ENCODE data around the gene CSRP1. TPM values are rescaled to one million over a fixed set of nuclear protein-coding genes. Genes with fewer than 3 reads are reported as not detected.

The CSRP1 gene
- total and polyA plus RNA-seq, 2 experiments from 2014 or later, result 5.8 to 29.9 TPM

GRCh38 chr1:201485184-201485774 lies 21.6 kb downstream of the CSRP1 start (continued):
- TF ChIP-seq ZNF114 (CRISPR knock-in tag; IDR thresholded peaks at IDR 0.05) (no peak), STAT1 (IDR thresholded peaks at IDR 0.05; ENCODE audit: unreplicated experiment) (no peak), EZH2phosphoT487 (IDR thresholded peaks at IDR 0.05; ENCODE audit: unreplicated experiment) (no peak), ETS1 (IDR thresholded peaks at IDR 0.05) (no peak)

GRCh38 chr1:201483373-201483949 lies 23.5 kb downstream of the CSRP1 start:
- ATAC-seq, result no peak
- Mint-ChIP-seq H3K27me3 (ENCODE audit: insufficient read depth, low read depth, poor library complexity) (peaks cover 14% of the 10 kb centered on the region), H3K4me1 (peaks cover 24% of the 10 kb centered on the region), H3K4me3 (no peak overlapping the region), H3K9me3 (no peaks in the 10 kb centered on the region), H3K27ac (no peak overlapping the region), H3K36me3 (ENCODE audit: low read depth) (no peaks in the 10 kb centered on the region)
- no peak overlapping the region for H2AFZ ChIP-seq
- no peaks in the 10 kb centered on the region; the same call in 1 of the 2 replicates for H3F3A ChIP-seq (replicated peaks; ENCODE audit: low read depth)
- H3K79me2 ChIP-seq (replicated peaks; ENCODE audit: insufficient read depth), result no peaks in the 10 kb centered on the region
- no peaks in the 10 kb centered on the region for H3K36me3 ChIP-seq (ENCODE audit: insufficient read depth)
- no peaks in the 10 kb centered on the region for H4K20me1 ChIP-seq (replicated peaks; ENCODE audit: insufficient read depth)
- no peak overlapping the region for H3K4me2 ChIP-seq
- H3K9me2 ChIP-seq (ENCODE audit: insufficient read depth), result no peaks in the 10 kb centered on the region
- no peak overlapping the region for H3K4me3 ChIP-seq
- H3K27ac ChIP-seq (ENCODE audit: low read depth), result no peak overlapping the region
- H3K4me1 ChIP-seq (ENCODE audit: insufficient read depth), result peaks cover 27% of the 10 kb centered on the region
- DNase-seq (ENCODE audit: low spot score), result no peak
- peaks cover 9% of the 10 kb centered on the region for H3K27me3 ChIP-seq (ENCODE audit: insufficient read depth)
- TF ChIP-seq CREB1 (CRISPR knock-in tag; IDR thresholded peaks at IDR 0.05; ENCODE audit: low read depth) (no peak), REST (IDR thresholded peaks at IDR 0.05; ENCODE audit: unreplicated experiment) (no peak), JUNB (IDR thresholded peaks at IDR 0.05; ENCODE audit: unreplicated experiment) (no peak), EZH2 (IDR thresholded peaks at IDR 0.05; ENCODE audit: low read depth, unreplicated experiment) (no peak), EZH2phosphoT487 (IDR thresholded peaks at IDR 0.05; ENCODE audit: unreplicated experiment) (no peak), CTCF (conservative IDR thresholded peaks at IDR 0.05; ENCODE audit: low read depth in 2 of 2) (no peak), ETS1 (IDR thresholded peaks at IDR 0.05) (no peak), POLR2AphosphoS5 (IDR thresholded peaks at IDR 0.05; ENCODE audit: low read depth) (no peak), ZNF331 (CRISPR knock-in tag; IDR thresholded peaks at IDR 0.05; ENCODE audit: low read depth) (no peak)
